HG03060 (cell line): ENCODE data around the gene CTAG2.
"Not testable (repeated sequence)": the region's sequence is repeated elsewhere in the genome, so short reads cannot be mapped to it uniquely, and the experiment has no call there.

Experiments
- ATAC-seq: cut with Tn5 transposase; IDR thresholded peaks from one replicate; pipeline ENCODE4 v1.9.1; 2021; ENCODE audit warnings: low read depth, moderate number of reproducible peaks; ENCODE audit not compliant: unreplicated experiment

Gene CTAG2

GRCh38 chrX:154653413-154653812 lies at the start of gene CTAG2:
Gene CTAG2, minus strand, starts transcription at chrX:154653579. Its CDS starts 64 bp downstream, at chrX:154653515.
- not testable (repeated sequence) for ATAC-seq

DNA sequence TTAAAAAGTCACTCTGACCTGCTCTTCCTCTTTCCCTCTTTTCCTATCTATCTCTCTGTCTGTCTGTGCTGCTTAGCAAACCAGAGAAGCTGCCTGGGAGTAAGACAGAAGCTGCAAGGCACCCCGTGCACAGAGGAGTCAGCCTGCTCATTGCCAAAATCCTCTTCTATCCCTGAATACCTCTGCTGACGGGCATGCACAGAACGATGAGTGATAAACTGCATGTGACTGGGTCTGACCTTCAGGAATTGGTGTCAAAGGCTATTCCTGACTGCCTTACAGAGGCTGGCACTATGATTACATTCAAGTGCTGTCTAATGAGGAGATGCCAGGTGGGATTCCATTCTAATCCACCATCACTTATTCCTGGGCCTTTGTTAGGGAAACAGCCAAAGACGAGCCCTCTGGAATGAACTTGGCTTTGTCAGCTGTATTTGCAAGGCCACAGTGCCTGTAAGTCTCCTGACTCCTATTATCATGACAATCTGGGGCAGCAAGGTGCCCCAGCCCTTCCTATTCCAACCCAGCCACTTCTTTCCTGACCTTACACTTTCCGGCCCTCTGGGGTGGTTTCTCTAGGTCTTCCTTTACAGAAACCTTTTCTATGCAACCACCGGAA lies 45.4 kb upstream of the CTAG2 start:
- no peak for ATAC-seq

DNA sequence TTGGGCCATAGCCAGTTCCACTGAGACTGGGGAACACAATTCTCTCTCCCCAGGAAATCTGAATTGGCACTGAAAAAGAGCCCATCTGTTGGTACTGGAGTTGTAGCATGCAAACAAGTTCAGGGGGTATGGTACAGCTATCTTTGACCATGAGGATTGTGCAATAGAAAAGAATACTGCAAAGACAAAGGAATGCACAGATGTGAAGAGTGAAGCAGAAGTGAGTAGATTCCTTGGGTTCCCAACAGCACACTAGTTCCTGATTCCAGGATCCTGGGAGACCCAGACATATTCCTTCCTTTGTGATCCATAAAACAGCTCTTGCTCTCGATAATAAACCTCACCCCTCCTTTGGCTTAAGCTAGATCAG lies 43.3 kb upstream of the CTAG2 start:
- ATAC-seq, result no peak

DNA sequence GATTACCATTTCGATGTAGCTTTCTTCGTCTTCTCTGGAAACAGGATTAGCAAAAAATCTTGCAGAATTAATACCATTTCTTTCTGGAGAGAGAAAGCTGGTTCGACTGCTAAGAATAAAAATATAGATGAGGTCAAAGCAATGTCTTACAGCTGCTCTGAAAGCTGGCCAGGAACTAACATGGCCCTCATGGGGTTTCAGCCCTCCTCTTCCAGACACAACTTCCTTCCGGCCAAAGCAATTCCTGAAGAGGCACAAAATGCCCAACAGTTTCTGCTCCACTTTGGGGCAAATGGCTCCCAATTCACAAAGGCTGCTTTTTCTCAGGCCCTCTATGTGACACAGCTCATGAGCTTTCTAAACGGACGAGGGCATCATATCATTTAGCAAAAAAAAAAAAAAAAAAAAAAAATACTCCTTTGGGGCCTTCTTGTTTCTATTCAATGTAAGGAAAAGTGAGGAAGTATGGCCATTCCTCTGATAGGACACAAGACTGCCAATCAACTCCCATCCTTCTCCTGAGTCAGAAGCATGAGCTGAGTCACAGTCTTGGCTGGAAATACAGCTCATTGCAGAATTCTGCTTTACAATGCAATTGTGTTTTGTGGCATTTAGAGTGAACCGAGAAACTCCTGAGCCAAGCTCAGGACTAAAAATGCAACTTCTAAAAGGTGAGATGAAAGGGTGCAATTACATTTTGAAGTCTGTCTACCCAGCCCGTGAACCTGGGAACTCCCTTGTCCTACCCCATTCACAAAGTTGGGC lies 42.7 kb upstream of the CTAG2 start:
- no peak for ATAC-seq

- ATAC-seq, result no peak
These were observed 40.0 kb upstream of the CTAG2 start for GRCh38 chrX:154693394-154693793.

- ATAC-seq, result not testable (repeated sequence)
These were observed 37.1 kb upstream of the CTAG2 start for GRCh38 chrX:154690438-154690837.

GRCh38 chrX:154672084-154672483 lies 18.7 kb upstream of the CTAG2 start:
- ATAC-seq, result not testable (repeated sequence)

DNA sequence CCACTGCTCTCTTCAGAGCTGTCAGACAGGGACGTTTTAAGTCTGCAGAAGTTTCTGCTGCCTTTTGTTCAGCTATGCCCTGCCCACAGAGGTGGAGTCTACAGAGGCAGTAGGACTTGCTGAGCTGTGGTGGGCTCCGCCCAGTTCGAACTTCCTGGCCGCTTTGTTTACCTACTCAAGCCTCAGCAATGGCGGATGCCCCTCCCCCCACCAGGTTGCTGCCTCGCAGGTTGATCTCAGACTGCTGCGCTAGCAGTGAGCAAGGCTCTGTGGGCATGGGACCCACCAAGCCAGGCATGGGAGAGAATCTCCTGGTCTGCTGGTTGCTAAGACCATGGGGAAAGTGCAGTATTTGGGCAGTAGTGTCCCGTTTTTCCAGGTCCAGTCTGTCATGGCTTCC lies 17.5 kb upstream of the CTAG2 start:
- not testable (repeated sequence) for ATAC-seq

- no peak for ATAC-seq
These were observed 8.5 kb upstream of the CTAG2 start for GRCh38 chrX:154661899-154662298.

DNA sequence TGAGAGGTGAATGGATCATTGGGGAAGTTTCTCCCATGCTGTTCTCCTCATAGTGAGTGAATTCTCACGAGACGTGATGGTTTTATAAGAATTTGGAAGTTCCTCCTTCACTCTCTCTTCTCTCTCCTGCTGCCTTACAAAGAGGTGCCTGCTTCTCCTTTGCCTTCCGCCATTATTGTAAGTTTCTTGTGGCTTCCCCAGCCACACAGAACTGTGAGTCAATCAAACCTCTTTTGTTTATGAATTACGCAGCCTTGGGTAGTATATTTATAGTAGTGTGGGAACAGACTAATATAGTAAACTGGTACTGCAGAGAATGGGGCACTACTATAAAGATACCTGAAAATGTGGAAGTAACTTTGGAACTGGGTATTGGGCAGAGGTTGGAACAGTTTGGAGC lies 7.8 kb upstream of the CTAG2 start:
- no peak for ATAC-seq

DNA sequence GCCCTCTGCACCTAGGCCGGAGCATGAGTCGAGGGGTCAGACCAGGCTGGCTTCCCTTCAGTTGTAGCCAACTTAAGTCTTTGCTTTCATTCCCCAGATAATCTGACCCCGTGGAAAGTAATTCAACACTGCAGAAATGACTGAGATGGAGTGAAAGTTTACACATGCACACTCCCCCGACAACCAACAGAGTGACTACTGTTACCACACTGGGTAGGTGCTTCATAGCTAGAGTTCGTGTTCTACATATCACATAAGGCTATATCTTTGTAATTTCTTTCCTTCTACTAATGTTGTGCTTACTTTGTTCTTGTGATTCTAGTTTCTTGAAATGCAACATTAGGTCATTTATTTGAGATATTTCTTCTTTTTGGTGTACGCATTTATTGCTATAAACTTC lies 7.2 kb upstream of the CTAG2 start:
- ATAC-seq, result no peak

GRCh38 chrX:154658957-154659356 lies 5.6 kb upstream of the CTAG2 start:
- ATAC-seq, result no peak

- no peak for ATAC-seq
These were observed 4.8 kb upstream of the CTAG2 start for GRCh38 chrX:154658187-154658586.

DNA sequence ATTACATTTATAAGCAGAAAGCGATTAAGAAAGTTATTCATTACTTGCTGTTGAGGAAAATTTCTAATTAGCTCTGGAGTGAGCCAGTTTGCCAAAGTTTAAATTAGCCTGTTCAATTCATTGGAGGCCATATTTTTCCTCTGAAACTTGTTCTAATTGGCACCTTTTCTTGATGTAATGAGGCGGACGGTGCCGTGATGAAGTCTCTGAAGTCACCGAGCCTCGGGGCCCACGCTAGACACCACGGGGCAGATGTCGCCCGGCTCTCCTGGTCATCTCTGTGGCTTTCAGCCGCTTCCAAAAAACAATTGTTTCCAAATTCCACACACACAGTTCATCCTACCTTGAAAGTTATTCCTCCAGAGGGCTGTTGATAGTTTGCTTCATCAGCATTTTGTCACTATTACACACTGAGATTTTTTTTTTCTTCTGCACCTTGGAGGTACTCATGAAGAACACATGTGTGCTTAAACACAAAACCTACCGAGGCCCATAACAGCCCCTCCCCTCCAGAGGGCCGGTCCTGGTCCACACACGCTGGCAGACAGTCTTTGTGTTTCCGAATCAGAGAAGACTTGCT lies 3.9 kb upstream of the CTAG2 start:
- ATAC-seq, result no peak

DNA sequence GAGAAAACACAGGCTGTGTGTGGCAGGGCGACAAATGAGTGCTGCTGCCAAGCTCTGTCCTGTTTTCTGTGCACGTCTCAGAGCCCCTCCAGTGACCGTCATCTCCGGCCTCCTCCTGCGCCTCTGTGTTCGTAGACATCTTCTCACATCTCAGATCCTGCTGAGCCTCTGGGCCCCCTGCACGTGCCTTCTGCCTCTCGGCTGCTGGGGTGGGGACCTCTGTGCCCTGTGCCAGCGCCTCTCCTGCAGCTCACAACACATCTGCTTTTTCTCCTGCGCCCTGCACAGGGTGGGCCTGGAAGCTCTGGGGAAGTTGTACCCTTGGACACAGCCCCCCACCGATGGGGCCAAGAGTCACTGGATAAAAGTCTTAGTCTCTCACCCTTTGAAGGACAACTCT lies 2.4 kb upstream of the CTAG2 start:
- ATAC-seq, result no peak

DNA sequence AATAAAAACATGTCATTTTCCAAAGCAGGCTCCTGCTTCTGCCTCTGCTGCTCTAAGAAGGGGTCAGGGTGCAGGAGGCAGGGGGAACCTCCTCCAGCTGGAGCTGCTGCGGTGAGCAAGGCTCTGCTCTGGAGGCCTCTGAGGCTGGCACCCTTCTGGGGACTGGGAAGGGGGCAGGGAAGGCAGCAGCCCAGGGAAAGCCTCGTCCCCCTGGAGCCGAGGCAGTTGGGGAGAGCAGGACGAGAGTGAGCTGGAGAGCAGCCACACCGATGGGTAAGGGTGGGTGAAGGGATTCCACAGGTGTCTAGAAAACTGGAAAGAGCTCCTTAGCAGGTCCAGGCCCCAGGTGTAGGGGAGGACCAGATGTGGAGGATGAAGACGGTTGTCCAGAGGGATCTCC lies 2.0 kb upstream of the CTAG2 start:
- ATAC-seq, result no peak

- no peak for ATAC-seq
These were observed 1.5 kb upstream of the CTAG2 start for GRCh38 chrX:154654925-154655324.

DNA sequence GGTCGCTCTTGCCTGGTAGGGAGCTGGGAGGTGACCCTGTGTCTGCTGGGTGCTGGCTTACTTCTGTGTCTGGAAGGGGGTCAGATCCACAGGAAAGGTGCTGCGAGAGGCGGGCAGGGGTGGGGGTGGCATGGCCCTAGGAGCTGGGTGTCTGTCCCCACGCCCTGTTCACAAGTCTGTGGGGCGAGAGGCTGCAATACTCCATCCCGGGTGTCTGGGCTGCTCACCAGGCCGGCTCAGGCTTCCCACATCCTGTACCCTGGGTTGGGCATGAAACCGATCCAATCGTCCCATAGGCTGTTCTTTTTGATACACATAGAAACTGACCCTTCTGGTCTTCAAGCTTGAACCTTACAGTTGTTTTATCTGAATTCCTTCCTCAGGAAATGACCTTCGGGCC lies 993 bp upstream of the CTAG2 start:
- ATAC-seq, result no peak

- no peak for ATAC-seq
These were observed 354 bp downstream of the CTAG2 start for GRCh38 chrX:154653048-154653401.

DNA sequence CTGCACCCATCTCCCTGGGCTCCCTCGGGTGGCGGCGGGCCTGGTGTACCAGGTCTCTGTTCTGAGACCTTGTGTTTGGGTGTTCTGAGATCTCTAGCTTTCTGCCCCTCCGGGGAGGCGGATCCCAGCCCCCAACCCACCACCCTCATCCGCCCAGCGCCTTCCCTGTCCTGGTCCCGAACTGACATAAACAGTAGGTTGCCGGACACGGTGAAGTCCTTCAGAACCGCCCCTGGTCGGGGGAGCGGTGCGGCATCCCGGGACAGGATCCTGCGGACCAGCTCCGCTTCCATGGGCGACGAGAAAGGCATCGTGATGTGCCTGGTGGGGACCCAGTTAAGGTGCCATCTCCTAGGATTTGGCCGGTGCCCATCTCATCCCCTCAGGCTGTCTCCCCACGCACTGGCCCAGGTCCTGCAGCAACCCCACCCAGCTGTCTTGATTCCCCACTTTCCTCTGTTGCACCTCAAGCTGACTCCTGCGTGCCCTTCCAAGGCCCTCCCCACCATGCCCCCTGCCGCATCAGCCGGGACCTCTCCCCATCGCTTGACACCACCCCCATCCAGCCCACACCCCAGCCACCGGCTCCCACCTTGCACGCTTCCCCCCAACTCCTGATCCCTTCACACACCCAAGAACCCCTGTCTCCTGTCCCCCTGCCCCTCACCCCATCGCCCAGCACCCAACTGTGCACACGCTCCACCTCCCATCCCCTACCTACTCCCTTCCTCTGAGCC lies 900 bp downstream of the CTAG2 start:
- no peak for ATAC-seq

- ATAC-seq, result no peak
These were observed 3.2 kb downstream of the CTAG2 start for GRCh38 chrX:154650221-154650510.
